IMR-90 (cell line): Measurements from ENCODE around the gene GRK5. TPM values are rescaled to one million over a fixed set of nuclear protein-coding genes. Genes with fewer than 3 reads are reported as not detected.

Source experiments
- ATAC-seq: fragments of 200-7000 bp; cut with Tn5 transposase; 2 replicates; pipeline ENCODE4 v1.9.1; 2020; ENCODE audit warnings: low read depth, mild to moderate bottlenecking, moderate library complexity
- BruUV-seq: library from RNA; stranded (reverse); fragments of 400-500 nt; replicated peaks from 2 replicates; lab custom pipeline; 2021; lab: Mats Ljungman, UMichigan
- CTCF ChIA-PET: fragments of 300-600 bp; formaldehyde crosslinking; extraction: SDS; loops from one replicate; lab custom pipeline; 2021; ENCODE audit warnings: antibody characterized with exemption; lab: Yijun Ruan, JAX
- POLR2A ChIA-PET: fragments of 300-600 bp; sonication (Branson Sonifier 250); formaldehyde crosslinking; loops from one replicate; lab custom pipeline; 2022; ENCODE audit warnings: antibody characterized with exemption; ENCODE audit not compliant: unreplicated experiment; lab: Charles Lee
- DNase-seq: peaks from one replicate; pipeline ENCODE4 v3.0.0; 2013
- H2AFZ ChIP-seq: replicated peaks from 2 replicates; pipeline ENCODE3; 2013; ENCODE audit warnings: low read length, mild to moderate bottlenecking; ENCODE audit not compliant: poor library complexity
- H2AK5ac ChIP-seq: 2 replicates; pipeline ENCODE4 v1.6.1; 2013; ENCODE audit warnings: low read depth, low read length, inconsistent platforms
- H2AK9ac ChIP-seq: replicated peaks from 2 replicates; pipeline ENCODE3; 2013; ENCODE audit warnings: mild to moderate bottlenecking, low read depth, low read length, moderate library complexity; ENCODE audit not compliant: poor library complexity
- H2BK120ac ChIP-seq: 2 replicates; pipeline ENCODE4 v1.6.1; 2013; ENCODE audit warnings: low read depth, low read length, inconsistent platforms
- H2BK15ac ChIP-seq: 3 replicates; pipeline ENCODE4 v1.6.1; 2013; ENCODE audit warnings: low read depth, low read length, inconsistent platforms
- H2BK20ac ChIP-seq: 2 replicates; pipeline ENCODE4 v1.6.1; 2013; ENCODE audit warnings: low read depth, mild to moderate bottlenecking, inconsistent platforms, low read length, moderate library complexity
- H2BK5ac ChIP-seq: 2 replicates; pipeline ENCODE4 v1.6.1; 2013; ENCODE audit warnings: mild to moderate bottlenecking, low read depth, low read length, inconsistent platforms; ENCODE audit not compliant: poor library complexity, severe bottlenecking
- H3K14ac ChIP-seq: replicated peaks from 2 replicates; pipeline ENCODE4 v1.6.1; 2013; ENCODE audit warnings: low read depth, low read length, inconsistent platforms
- H3K18ac ChIP-seq: 2 replicates; pipeline ENCODE4 v1.6.1; 2013; ENCODE audit warnings: low read depth, low read length, control low read depth
- H3K23ac ChIP-seq: 2 replicates; pipeline ENCODE4 v1.6.1; 2013; ENCODE audit warnings: low read depth, low read length, inconsistent platforms
- H3K27ac ChIP-seq: 2 replicates; pipeline ENCODE4 v1.5.1; 2013; ENCODE audit warnings: mild to moderate bottlenecking, control low read depth, low read length; ENCODE audit not compliant: insufficient read depth
- H3K27me3 ChIP-seq: 2 replicates; pipeline ENCODE4 v1.6.1; 2013; ENCODE audit warnings: low read length; ENCODE audit not compliant: control insufficient read depth, insufficient read depth
- H3K36me3 ChIP-seq: 2 replicates; pipeline ENCODE4 v1.6.1; 2013; ENCODE audit warnings: low read length, mixed read lengths; ENCODE audit not compliant: control insufficient read depth, insufficient read depth
- H3K4ac ChIP-seq: 2 replicates; pipeline ENCODE4 v1.6.1; 2013; ENCODE audit warnings: low read depth, low read length, inconsistent platforms
- H3K4me1 ChIP-seq: 2 replicates; pipeline ENCODE4 v1.6.1; 2013; ENCODE audit warnings: low read length, mixed read lengths; ENCODE audit not compliant: control insufficient read depth, insufficient read depth
- H3K4me2 ChIP-seq: 2 replicates; pipeline ENCODE4 v1.6.1; 2013; ENCODE audit warnings: low read depth, mild to moderate bottlenecking, control low read depth, low read length, moderate library complexity
- H3K4me3 ChIP-seq: 2 replicates; pipeline ENCODE4 v1.5.1; 2013; ENCODE audit warnings: low read depth, mild to moderate bottlenecking, control low read depth, low read length, moderate library complexity; ENCODE audit not compliant: insufficient read depth
- H3K56ac ChIP-seq: 2 replicates; pipeline ENCODE4 v1.6.1; 2013; ENCODE audit warnings: low read length, inconsistent platforms; ENCODE audit not compliant: insufficient read depth; ENCODE audit errors: extremely low read depth
- H3K79me1 ChIP-seq, 2 experiments: 2 replicates each; pipeline ENCODE4 v1.6.1; 2013; ENCODE audit warnings: low read length in 2 of 2, inconsistent platforms in 1 of 2, low read depth in 1 of 2
- H3K9ac ChIP-seq: 2 replicates; pipeline ENCODE4 v1.6.1; 2013; ENCODE audit warnings: low read depth, low read length, control low read depth
- H3K9me1 ChIP-seq: 2 replicates; pipeline ENCODE4 v1.6.1; 2013; ENCODE audit warnings: low read length, inconsistent platforms; ENCODE audit not compliant: insufficient read depth
- H3K9me3 ChIP-seq: 2 replicates; pipeline ENCODE4 v1.6.1; 2013; ENCODE audit warnings: low read length; ENCODE audit not compliant: control insufficient read depth, insufficient read depth
- H4K20me1 ChIP-seq: 2 replicates; pipeline ENCODE4 v1.6.1; 2013; ENCODE audit warnings: low read length, inconsistent platforms; ENCODE audit not compliant: insufficient read depth
- H4K5ac ChIP-seq: 2 replicates; pipeline ENCODE4 v1.6.1; 2013; ENCODE audit warnings: mild to moderate bottlenecking, low read depth, low read length, control low read depth
- H4K8ac ChIP-seq, 2 experiments: 2 replicates each; pipeline ENCODE4 v1.6.1; 2013; ENCODE audit warnings: low read depth in 2 of 2, low read length in 2 of 2, control low read depth in 1 of 2, inconsistent platforms in 1 of 2
- H4K91ac ChIP-seq: 2 replicates; pipeline ENCODE4 v1.6.1; 2013; ENCODE audit warnings: low read depth, low read length, inconsistent platforms; ENCODE audit not compliant: insufficient read depth
- CEBPB ChIP-seq: IDR thresholded peaks from 2 replicates; pipeline ENCODE4 v1.6.1; 2012; ENCODE audit warnings: low read depth, low read length, improper control_type of control experiment
- CHD1 ChIP-seq: IDR thresholded peaks from 2 replicates; pipeline ENCODE4 v1.6.1; 2012; ENCODE audit warnings: low read depth, low read length, improper control_type of control experiment
- FOS ChIP-seq: fragments of 150-350 bp; IDR thresholded peaks from 2 replicates; pipeline ENCODE4 v1.6.1; 2016; ENCODE audit warnings: low read depth, low read length
- MAFK ChIP-seq: IDR thresholded peaks from 2 replicates; pipeline ENCODE4 v1.6.1; 2012; ENCODE audit warnings: low read depth, low read length, improper control_type of control experiment
- MAZ ChIP-seq: IDR thresholded peaks from 2 replicates; pipeline ENCODE4 v1.6.1; 2012; ENCODE audit warnings: low read depth, mild to moderate bottlenecking, low read length, improper control_type of control experiment, moderate library complexity, borderline replicate concordance
- MXI1 ChIP-seq: IDR thresholded peaks from 2 replicates; pipeline ENCODE4 v1.6.1; 2012; ENCODE audit warnings: low read depth, mild to moderate bottlenecking, low read length, moderate library complexity, borderline replicate concordance
- NFE2L2 ChIP-seq: fragments of 150-350 bp; IDR thresholded peaks from 2 replicates; pipeline ENCODE4 v1.6.1; 2016; ENCODE audit warnings: low read depth, mild to moderate bottlenecking, low read length
- POLR2A ChIP-seq: IDR thresholded peaks from 2 replicates; pipeline ENCODE4 v1.6.1; 2012; ENCODE audit warnings: mild to moderate bottlenecking, low read depth, low read length
- RAD21 ChIP-seq: IDR thresholded peaks from 2 replicates; pipeline ENCODE4 v1.6.1; 2012; ENCODE audit warnings: low read length, improper control_type of control experiment
- RCOR1 ChIP-seq: IDR thresholded peaks from 2 replicates; pipeline ENCODE4 v1.6.1; 2012; ENCODE audit warnings: mild to moderate bottlenecking, low read length, improper control_type of control experiment; ENCODE audit not compliant: insufficient replicate concordance
- WGBS, 2 experiments: methylation state at CpG; one replicate each; pipeline versions ENCODE4 v1.1.5 to v1.1.7; 2013; ENCODE audit warnings: missing lambda C conversion rate in 2 of 2; ENCODE audit not compliant: insufficient read length in 1 of 2; ENCODE audit errors: extremely low coverage in 2 of 2; 5-methylcytosine and 5-hydroxymethylcytosine counted together
- dilution Hi-C: fragments of 300-500 bp; cut with HindIII; formaldehyde crosslinking; loops from one replicate; pipeline ENCODE4 v1.14.3; 2018; ENCODE audit warnings: low sequenced_read_pairs; ENCODE audit not compliant: unreplicated experiment
- in situ Hi-C: fragments of 300-500 bp; cut with MboI; formaldehyde crosslinking; loops from 3 replicates; pipeline ENCODE4 v1.14.3; 2019; ENCODE audit warnings: low sequenced_read_pairs, inconsistent platforms, mixed read lengths
- intact Hi-C: fragments of 100-400 bp; cut with micrococcal nuclease; formaldehyde crosslinking; loops from 2 replicates; pipeline ENCODE4 v1.10.0; 2022
- polyA plus RNA-seq, 3 experiments: library from polyadenylated mRNA; depleted of rRNA; stranded (reverse); fragments of >200 nt; gene quantifications; 2 replicates each; pipeline ENCODE4 v1.2.3, GENCODE V29; 2012; ENCODE audit warnings: low replicate concordance in 1 of 3
- total RNA-seq: library from RNA; depleted of rRNA; stranded (reverse); fragments of >200 nt; gene quantifications from 2 replicates; pipeline ENCODE4 v1.2.3, GENCODE V29; 2012
- TF ChIP-seq, protein P1 (sequence below): fragments of 150-350 bp; IDR thresholded peaks from 2 replicates; pipeline ENCODE4 v1.6.1; 2017; ENCODE audit warnings: mild to moderate bottlenecking, antibody characterized with exemption, low read length, low read depth
- TF ChIP-seq, protein P2 (sequence below): fragments of 150-350 bp; IDR thresholded peaks from 2 replicates; pipeline ENCODE4 v1.6.1; 2016; ENCODE audit warnings: low read depth, mild to moderate bottlenecking, low read length, moderate library complexity, borderline replicate concordance
- TF ChIP-seq, protein P3 (sequence below): conservative IDR thresholded peaks from 2 replicates; pipeline ENCODE4 v1.5.1; 2012; ENCODE audit warnings: mild to moderate bottlenecking, low read depth, low read length, improper control_type of control experiment

The GRK5 gene
- total and polyA plus RNA-seq, 2 of the 4 experiments (the other 2 are of a cell fraction) = 12.9 to 16.3 TPM

DNA sequence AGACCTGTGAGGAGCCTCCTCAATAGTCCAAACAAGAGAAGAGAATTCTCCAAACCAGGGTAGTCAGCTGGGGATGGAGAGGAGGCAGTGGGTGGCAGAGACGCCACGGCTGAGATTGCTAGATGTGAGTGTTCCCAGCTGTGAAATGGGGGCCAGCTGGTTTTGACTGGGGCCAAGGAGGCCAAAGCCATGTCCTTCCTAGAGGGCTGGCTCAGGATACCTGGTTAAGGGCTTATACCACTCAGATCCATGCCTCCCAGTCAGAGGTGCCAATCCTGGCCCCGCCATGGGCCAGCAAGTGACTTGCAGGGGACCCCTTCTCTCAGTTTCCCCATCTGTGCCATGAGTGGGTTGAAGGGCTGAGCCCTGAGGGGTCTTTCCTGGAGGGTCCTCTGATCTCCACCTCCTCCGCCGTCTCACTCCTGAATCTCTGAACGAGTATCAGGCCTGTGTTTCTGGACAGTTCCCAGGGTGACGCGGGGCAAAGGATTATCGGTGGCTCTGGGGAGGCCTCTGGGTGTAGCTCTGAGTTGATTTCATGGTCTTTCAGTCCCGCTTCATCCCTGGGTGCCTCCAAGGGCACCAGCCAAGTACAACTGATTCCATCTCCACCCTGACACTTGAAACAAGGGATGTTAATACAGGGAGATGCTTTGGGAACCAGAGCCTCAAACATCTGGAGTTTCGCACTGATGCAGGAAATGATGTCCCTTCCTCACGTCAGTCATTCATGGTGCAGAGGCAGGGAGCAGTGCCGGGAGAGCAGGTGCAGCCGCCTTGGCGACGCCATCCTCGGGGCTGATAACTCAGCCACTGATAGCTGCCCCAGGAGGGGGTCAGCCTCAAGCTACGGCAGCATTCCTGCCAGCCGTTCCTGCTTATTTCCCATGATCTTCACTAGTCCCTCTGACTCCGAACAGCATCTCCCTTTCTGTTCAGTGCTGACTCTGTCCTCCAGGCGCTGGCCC lies 208.4 kb downstream of the GRK5 start:
- Histone ChIP-seq H2BK15ac (peak overlapping the region; percentile 80; the same call in 2 of the 3 replicates), H4K5ac (peak overlapping the region; percentile 78), H3K4me1 (peaks cover 34% of the 10 kb centered on the region), H2BK5ac (peak overlapping the region; percentile 67), H3K14ac (peak overlapping the region; percentile 40; the same call in 1 of the 2 replicates), H3K18ac (peak overlapping the region; percentile 93), H3K79me1 (peaks cover 7 to 57% of the 10 kb centered on the region in 2 experiments; a peak in 3 of 4 replicates), H2AK5ac (peak overlapping the region; percentile 94), H3K27ac (peak overlapping the region; percentile 73), H2BK120ac (peak overlapping the region; percentile 89), H4K8ac (peak overlapping the region; percentile 27 to 34; a peak in 2 of 4 replicates), H2AK9ac (peak overlapping the region; percentile 58), H3K56ac (no peak overlapping the region), H3K36me3 (peaks cover 26% of the 10 kb centered on the region; the same call in 1 of the 2 replicates), H3K9ac (no peak overlapping the region), H3K4me3 (no peak overlapping the region), H3K27me3 (no peaks in the 10 kb centered on the region), H2AFZ (no peak overlapping the region), H3K9me1 (peaks cover 21% of the 10 kb centered on the region), H4K20me1 (peaks cover 7% of the 10 kb centered on the region), H4K91ac (peak overlapping the region; percentile 62), H3K4me2 (no peak overlapping the region), H2BK20ac (peak overlapping the region; percentile 90), H3K4ac (peak overlapping the region; percentile 90), H3K9me3 (no peaks in the 10 kb centered on the region), H3K23ac (no peak overlapping the region)
- CTCF ChIA-PET = interaction anchor here (0.9 to 2.1 kb wide), 2 partner anchors 209 to 216 kb away, joined by 4 to 6 read pairs; no protein-coding TSS in a partner anchor
- no TSS peak for BruUV-seq
- intact Hi-C loops (loop anchor here (2.0 kb wide), 3 partner anchors 45 to 217 kb away; no protein-coding TSS in a partner anchor), dilution Hi-C loops (no loop called here), in situ Hi-C loops (loop anchor here (5.0 kb wide), 1 partner anchor 209 kb away; the partner anchor contains the start of gene GRK5)
- WGBS, 2 experiments = 95% methylated on average over 12 of the region's 21 CpGs; no CpG with 5 or more reads in 1 of the 2 experiments
- DNase-seq (no peak), ATAC-seq (no peak)
- POLR2A ChIA-PET = no interaction called here
- TF ChIP-seq FOS (no peak), CEBPB (no peak), CHD1 (no peak), MXI1 (no peak), RCOR1 (no peak), MAZ (no peak), POLR2A (no peak), NFE2L2 (no peak), MAFK (no peak), RAD21 (no peak)
- TF ChIP-seq, protein P1, sequence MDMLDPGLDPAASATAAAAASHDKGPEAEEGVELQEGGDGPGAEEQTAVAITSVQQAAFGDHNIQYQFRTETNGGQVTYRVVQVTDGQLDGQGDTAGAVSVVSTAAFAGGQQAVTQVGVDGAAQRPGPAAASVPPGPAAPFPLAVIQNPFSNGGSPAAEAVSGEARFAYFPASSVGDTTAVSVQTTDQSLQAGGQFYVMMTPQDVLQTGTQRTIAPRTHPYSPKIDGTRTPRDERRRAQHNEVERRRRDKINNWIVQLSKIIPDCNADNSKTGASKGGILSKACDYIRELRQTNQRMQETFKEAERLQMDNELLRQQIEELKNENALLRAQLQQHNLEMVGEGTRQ = no peak
- TF ChIP-seq, protein P2, sequence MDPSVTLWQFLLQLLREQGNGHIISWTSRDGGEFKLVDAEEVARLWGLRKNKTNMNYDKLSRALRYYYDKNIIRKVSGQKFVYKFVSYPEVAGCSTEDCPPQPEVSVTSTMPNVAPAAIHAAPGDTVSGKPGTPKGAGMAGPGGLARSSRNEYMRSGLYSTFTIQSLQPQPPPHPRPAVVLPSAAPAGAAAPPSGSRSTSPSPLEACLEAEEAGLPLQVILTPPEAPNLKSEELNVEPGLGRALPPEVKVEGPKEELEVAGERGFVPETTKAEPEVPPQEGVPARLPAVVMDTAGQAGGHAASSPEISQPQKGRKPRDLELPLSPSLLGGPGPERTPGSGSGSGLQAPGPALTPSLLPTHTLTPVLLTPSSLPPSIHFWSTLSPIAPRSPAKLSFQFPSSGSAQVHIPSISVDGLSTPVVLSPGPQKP = no peak
- TF ChIP-seq, protein P3, sequence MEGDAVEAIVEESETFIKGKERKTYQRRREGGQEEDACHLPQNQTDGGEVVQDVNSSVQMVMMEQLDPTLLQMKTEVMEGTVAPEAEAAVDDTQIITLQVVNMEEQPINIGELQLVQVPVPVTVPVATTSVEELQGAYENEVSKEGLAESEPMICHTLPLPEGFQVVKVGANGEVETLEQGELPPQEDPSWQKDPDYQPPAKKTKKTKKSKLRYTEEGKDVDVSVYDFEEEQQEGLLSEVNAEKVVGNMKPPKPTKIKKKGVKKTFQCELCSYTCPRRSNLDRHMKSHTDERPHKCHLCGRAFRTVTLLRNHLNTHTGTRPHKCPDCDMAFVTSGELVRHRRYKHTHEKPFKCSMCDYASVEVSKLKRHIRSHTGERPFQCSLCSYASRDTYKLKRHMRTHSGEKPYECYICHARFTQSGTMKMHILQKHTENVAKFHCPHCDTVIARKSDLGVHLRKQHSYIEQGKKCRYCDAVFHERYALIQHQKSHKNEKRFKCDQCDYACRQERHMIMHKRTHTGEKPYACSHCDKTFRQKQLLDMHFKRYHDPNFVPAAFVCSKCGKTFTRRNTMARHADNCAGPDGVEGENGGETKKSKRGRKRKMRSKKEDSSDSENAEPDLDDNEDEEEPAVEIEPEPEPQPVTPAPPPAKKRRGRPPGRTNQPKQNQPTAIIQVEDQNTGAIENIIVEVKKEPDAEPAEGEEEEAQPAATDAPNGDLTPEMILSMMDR = no peak
